ENCODE measurements around the gene METTL2B. TPM values are rescaled to one million over a fixed set of nuclear protein-coding genes. Genes with fewer than 3 reads are reported as not detected.

METTL2B gene
- total and polyA plus RNA-seq, 2 of the 8 experiments (the other 6 are each of a cell fraction or from before 2014, with no cell fraction given) = 14.6 to 43.5 TPM

DNA sequence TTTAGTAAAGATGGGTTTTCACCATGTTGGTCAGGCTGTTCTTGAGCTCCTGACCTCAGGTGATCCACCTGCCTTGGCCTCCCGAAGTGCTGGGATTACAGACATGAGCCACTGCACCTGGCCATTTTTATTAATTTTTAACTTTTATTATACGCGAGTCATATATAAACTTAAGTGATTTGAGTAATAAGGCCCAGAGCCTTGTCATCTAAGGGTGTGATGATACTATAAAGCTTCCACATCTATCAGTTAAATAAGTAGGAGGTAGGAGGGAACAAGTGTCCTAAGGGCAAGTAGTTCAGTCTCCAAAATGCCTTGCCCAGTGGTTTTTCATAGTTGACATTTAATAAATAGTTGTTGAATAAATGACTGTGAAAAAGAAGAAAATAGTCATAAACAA, 34.2 kb upstream of the METTL2B start (continued):
- TF ChIP-seq, protein P1, sequence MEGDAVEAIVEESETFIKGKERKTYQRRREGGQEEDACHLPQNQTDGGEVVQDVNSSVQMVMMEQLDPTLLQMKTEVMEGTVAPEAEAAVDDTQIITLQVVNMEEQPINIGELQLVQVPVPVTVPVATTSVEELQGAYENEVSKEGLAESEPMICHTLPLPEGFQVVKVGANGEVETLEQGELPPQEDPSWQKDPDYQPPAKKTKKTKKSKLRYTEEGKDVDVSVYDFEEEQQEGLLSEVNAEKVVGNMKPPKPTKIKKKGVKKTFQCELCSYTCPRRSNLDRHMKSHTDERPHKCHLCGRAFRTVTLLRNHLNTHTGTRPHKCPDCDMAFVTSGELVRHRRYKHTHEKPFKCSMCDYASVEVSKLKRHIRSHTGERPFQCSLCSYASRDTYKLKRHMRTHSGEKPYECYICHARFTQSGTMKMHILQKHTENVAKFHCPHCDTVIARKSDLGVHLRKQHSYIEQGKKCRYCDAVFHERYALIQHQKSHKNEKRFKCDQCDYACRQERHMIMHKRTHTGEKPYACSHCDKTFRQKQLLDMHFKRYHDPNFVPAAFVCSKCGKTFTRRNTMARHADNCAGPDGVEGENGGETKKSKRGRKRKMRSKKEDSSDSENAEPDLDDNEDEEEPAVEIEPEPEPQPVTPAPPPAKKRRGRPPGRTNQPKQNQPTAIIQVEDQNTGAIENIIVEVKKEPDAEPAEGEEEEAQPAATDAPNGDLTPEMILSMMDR (IDR thresholded peaks at IDR 0.05; ENCODE audit: control extremely low read depth in 1 of 3, insufficient read depth in 1 of 3, low read depth in 1 of 3, low read length in 3 of 3) = no peak
- TF ChIP-seq BCL11A (IDR thresholded peaks at IDR 0.05; ENCODE audit: low read depth in 2 of 2, low read length in 2 of 2) = no peak
